Hematopoietic multipotent progenitor cell treated with erythropoietin and hydrocortisone succinate and interleukin-3 and kit ligand, for 8 days (in vitro differentiated cells): ENCODE results near the gene SYT10.
"Not testable (repeated sequence)": the region's sequence is repeated elsewhere in the genome, so short reads cannot be mapped to it uniquely, and the experiment has no call there.

Experiments used
- DNase-seq: peaks from one replicate; pipeline ENCODE4 v3.0.0-alpha.2; 2015

Gene SYT10

DNA sequence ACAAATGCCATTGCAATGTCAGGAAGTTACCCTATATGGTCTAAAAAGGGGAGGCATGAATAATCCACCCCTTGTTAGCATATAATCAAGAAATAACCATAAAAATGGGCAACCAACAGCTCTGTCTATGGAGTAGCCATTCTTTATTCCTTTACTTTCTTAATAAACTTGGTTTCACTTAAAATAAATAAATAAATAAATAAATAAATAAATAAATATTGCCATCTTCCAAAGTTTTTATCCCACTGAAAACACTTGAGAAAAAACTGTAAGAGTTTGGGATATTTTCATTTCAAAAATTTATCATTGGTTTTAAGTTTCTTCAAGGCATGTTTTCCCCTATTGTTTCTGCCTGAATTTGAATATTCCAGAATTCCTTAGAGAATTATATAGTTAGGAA, 89.8 kb downstream of the SYT10 start:
- no peak for DNase-seq

DNA sequence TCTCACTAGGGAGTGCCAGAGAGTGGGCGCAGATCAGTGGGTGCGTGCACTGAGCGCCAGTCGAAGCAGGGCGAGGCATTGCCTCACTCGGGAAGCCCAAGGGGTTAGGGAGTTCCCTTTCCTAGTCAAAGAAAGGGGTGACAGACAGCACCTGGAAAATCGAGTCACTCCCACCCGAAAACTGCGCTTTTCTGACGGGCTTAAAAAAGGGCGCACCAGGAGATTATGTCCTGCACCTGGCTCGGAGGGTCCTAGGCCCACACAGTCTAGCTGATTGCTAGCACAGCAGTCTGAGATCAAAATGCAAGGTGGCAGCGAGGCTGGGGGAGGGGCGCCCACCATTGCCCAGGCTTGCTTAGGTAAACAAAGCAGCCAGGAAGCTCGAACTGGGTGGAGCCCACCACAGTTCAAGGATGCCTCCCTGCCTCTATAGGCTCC, 107.6 kb downstream of the SYT10 start:
- DNase-seq = not testable (repeated sequence)

DNA sequence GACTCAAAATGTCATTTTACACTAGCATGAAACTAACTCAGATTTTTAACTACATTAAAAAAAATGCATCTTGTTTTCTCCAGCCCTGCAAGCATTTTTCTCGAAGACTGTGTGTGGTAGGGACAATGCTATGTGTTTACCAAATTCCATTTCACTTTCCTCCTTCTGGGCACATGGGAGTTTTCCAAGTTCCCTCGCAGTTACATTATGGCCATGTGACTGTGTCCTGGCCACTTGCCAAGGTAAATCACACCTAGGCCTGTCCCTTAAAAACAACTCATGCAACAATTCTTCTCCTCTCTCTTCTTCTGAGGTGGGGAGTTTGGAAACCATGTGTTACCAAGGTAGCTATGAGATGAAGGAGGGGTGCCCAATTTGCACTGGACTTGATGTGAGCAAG, 108.7 kb downstream of the SYT10 start:
- DNase-seq = no peak
